Measurements from ENCODE around the gene POLR2F.

The POLR2F gene

DNA sequence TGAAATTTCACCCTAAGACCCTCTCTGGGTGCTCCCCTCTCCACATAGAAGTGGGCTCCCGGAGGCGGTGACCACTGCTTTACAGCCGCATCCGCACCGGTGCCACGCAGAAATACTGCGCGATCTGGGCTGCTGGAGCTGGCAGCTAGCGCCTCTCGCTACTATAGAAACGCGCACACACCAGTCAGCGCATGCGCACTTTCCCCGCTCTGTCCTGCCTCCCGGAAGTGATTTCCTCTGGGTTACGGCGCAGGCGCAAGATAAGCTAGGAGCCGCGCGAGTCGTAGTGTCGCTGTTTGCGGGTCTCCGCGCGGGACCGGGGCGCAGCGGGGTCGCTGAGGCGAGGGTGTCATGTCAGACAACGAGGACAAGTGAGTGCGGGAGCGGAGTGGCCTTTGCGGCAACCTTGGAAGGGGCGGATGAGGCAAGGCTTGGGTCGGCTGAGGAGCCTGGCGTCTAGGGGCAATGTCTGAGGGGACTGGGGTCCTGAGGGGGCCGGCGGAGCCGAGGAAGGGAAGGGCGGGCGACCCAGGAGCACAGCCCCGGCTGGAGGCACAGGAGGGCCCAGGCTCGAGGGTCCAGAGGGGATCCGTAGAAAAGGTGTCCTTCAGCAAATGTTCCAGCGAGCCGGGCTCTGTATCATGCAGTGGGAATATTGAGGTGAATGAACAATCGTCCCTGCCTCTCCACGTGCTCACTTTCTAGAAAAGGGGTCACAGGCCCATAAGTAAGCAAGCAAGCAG, at the start of gene POLR2F, which contains the start of gene C22orf23:
TSS of gene POLR2F (plus strand) at position 263 of the 743 bp plus-strand sequence. CDS start at position 352, 89 bp downstream.
TSS of gene C22orf23 (minus strand) at position 165 of the 743 bp plus-strand sequence. CDS start 452 bp downstream, outside the sequence.
- DNase-seq (ENCODE audit: low read depth) = peak; percentile 90

GRCh38 chr22:37904572-37905533, 48.6 kb upstream of the POLR2F start:
- peak; percentile 98 for DNase-seq (ENCODE audit: low read depth)

- DNase-seq (ENCODE audit: low read depth) = peak; percentile 45
These were observed 47.8 kb upstream of the POLR2F start, which contains the start of gene MICALL1 for GRCh38 chr22:37905534-37906363. TSS of gene MICALL1 (plus strand) at chr22:37906297. CDS start at chr22:37906423, 126 bp downstream.

DNA sequence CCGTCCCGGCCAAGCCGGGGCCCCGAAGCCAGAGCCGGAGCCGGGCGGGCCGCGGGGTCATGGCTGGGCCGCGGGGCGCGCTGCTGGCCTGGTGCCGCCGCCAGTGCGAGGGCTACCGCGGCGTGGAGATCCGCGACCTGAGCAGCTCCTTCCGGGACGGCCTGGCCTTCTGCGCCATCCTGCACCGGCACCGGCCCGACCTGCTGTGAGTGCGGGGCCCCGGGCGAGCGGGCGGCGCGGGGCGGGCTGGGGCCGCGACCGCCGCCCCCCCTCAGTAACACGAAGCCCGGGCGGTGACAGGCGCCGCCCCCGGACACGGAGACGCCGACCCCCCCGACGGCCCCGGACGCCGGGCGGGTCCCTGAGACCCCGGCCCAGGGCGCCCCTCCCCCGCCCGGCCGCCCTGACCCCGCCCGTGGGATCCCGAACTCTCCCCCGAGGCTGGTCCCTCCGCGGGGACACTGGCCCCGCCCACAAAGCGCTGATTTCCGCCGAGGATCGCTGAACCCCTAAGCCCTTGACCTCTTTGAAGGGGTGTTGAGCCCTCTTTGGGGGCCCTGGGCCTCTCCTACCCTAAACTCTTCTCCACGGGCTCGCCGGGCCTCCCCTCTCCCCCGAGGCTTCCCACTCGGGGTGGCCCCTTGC, 47.0 kb upstream of the POLR2F start:
- DNase-seq (ENCODE audit: low read depth) = no peak

DNA sequence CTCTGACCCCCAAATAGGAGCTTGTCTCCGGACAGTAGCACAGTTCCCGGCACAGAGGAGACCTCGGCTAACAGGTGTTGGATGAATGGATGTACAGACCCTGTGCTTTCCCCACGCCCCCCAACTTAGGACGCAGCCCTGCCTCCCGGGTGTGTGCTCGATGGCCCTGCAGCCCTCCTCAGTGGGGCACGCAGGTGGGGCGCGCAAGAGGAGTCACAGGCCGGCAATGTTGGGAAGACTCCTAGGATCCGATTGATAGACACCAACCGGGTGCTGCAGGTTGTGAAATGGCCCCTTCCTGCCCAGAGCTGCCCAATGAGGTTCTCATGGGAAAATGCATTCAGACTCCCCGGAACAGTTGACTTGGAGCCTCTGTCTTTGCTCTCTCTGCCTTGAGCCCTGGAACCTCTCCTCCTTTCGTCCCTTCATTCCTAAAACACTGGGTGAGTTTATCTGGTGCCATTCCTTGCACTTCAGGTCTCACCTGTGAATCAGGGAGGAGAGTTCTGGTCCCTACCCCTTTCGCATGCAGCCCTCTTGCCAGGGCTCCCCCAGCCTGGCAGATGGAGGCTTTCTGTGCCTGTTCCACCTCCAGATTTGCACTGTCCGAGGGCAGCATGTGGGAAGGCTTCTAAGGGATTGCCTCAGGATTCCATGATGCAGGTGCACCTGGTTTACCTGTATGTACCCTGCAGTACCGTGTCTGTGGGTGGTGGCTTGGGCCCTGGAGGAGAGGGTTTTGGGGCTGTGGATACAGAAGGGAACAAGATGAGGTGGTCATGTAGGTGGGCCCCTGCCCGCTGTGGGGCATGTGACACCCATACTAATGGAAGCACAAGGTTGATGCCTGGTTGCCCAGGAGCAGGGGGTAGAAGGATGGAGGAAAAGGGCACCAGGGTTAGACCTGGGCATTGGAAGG, 46.2 kb upstream of the POLR2F start:
- DNase-seq (ENCODE audit: low read depth) = no peak

- DNase-seq (ENCODE audit: low read depth) = no peak
These were observed 43.7 kb upstream of the POLR2F start for GRCh38 chr22:37909766-37910165.

DNA sequence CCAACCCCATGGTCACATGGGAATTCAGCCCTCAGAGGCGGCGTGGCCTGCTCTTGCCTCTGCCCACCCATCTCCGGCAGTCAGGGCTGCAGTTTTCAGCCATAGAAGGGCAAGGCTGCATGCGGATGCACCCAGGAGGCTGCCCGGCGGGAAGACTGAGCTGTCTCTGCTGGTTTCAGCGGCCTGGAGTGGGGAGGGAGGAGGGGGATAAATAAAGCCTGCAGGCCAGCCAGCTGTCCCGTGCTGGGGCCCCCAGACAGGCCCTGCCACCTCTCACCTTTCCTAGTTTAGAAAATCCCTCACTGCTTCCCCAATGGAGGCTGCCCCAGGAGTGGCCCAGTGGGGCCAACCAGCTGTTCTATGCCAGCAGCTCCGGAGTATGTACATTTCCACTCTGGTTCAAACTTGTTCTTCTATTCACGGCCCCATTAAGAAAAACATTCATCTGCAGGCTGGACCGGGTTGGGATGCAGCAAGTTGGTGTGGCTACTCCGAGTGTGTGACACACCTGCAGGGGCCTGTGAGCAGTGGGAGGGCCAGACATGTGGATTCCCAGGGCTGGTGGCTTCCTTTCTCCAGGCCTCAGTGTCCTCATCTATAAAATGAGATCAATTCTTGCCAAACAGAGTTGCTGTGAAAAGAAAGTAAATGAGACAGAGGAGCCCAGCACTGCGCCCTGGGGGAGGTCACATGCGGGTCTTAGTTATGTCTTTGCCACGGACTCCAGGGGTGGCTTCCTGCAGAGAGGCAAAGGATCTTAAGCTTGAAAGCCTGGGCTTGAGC, 42.4 kb upstream of the POLR2F start:
- no peak for DNase-seq (ENCODE audit: low read depth)

DNA sequence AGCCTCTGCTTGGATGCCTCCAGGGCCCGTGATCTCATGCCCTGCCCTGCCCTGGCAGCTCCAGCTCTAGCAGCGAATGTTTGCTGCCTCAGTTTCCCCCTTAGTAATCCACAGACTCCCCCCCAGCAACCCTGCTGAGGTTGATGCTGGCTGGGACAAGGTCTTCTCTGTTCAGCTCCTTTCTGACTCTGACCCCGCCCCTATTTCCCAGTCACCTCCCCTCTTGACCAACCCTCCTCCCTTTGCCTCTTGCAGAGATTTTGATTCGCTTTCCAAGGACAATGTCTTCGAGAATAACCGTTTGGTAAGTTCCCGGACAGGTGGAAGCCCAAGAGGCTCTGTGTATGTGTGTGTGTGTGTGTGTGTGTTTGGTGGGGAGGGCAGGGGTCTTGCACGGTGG, 41.8 kb upstream of the POLR2F start:
- no peak for DNase-seq (ENCODE audit: low read depth)

GRCh38 chr22:37912171-37912570, 41.3 kb upstream of the POLR2F start:
- DNase-seq (ENCODE audit: low read depth) = no peak

GRCh38 chr22:37913233-37913721, 40.2 kb upstream of the POLR2F start:
- DNase-seq (ENCODE audit: low read depth) = no peak

DNA sequence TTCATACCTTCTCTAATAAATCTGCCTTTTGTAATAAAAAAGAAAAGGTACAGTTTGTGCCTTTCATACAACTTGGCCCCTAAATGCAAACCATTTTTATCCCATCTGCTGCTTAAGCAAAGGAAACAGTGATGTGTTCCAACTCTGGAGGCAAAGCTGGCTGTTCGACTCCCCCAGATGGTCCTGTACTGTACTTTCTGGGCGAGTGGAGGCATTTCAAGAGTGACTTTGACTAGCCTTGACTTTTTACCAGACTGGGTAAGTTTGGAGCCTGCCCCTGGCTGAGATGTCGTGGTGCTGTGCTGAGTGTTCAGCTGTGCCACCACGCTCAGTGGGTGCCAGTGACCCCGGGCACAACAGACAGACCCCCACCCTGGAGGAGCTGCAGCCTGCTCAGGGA, 37.2 kb upstream of the POLR2F start:
- DNase-seq (ENCODE audit: low read depth) = no peak

- no peak for DNase-seq (ENCODE audit: low read depth)
These were observed 35.5 kb upstream of the POLR2F start for GRCh38 chr22:37917874-37918548.

DNA sequence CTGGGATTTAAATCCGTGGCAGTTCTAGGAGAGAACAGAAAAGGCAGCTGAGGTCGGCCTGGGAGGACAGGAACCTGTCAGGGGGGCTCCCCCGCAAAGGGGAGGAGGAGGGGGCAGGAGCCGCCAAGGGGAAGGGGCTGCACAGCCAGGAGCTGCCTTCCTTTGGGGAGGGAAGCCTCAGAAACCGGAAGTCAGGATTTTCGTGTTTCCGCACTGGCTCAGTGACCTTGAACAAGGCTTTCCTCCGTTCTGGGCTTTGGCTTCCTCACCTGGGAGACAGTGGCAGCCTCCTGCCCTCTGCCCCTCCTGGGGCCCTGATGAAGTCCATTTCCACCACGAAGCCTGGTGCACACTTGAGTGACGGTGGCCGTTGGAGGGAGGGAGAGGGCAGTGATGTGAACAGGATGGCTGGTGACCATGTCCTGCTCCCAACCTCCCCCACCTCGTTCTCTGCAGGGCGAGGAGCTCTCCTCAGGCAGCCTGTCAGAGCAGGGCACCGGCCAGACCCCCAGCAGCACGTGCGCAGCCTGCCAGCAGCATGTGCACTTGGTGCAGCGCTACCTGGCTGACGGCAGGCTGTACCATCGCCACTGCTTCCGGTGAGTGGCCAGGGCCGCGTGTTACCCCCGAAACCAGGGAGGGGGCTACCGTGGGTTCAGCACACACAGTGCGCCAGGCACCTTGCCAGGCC, 34.8 kb upstream of the POLR2F start:
- no peak for DNase-seq (ENCODE audit: low read depth)

DNA sequence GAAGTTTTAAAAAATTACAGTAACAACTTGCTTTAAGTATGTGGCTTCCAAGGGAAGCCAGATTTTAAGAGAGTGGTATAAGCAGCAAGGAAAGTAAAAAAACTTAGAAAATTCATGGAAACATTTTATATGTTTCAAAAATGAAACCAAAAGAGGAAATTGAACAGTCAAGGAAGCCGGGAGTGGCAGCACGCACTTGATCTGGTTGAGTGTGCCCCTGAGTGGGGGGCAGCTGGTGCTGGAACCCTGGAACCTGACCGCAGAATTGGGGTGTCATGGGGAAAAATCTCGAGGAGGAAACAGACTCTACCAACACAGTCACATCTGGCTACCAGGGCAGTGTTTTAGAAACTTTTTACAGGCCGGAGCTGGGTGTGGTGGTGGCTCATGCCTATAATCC, 33.4 kb upstream of the POLR2F start:
- DNase-seq (ENCODE audit: low read depth) = no peak

DNA sequence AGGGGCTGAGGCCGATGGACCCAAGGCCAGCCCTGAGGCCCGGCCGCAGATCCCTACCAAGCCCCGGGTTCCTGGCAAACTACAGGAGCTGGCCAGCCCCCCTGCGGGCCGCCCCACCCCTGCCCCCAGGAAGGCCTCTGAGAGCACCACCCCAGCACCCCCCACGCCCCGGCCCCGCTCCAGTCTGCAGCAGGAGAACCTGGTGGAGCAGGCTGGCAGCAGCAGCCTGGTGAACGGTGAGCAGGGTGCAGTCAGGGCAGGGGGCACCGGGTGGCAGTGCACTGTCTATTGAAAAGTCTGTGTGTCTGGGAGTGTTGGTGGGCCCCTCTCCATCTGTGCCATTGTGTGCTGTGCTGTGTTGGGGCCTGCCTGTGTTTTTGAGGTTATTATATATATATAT, 31.3 kb upstream of the POLR2F start:
- DNase-seq (ENCODE audit: low read depth) = no peak

- DNase-seq (ENCODE audit: low read depth) = no peak
These were observed 29.6 kb upstream of the POLR2F start for GRCh38 chr22:37923927-37924326.

- DNase-seq (ENCODE audit: low read depth) = no peak
These were observed 29.0 kb upstream of the POLR2F start for GRCh38 chr22:37924386-37925065.

All from stromal cell of bone marrow (primary cell).